Measurements from ENCODE around the gene NFE2L3.
"Not testable (repeated sequence)": the region's sequence is repeated elsewhere in the genome, so short reads cannot be mapped to it uniquely, and the experiment has no call there.

Gene NFE2L3

DNA sequence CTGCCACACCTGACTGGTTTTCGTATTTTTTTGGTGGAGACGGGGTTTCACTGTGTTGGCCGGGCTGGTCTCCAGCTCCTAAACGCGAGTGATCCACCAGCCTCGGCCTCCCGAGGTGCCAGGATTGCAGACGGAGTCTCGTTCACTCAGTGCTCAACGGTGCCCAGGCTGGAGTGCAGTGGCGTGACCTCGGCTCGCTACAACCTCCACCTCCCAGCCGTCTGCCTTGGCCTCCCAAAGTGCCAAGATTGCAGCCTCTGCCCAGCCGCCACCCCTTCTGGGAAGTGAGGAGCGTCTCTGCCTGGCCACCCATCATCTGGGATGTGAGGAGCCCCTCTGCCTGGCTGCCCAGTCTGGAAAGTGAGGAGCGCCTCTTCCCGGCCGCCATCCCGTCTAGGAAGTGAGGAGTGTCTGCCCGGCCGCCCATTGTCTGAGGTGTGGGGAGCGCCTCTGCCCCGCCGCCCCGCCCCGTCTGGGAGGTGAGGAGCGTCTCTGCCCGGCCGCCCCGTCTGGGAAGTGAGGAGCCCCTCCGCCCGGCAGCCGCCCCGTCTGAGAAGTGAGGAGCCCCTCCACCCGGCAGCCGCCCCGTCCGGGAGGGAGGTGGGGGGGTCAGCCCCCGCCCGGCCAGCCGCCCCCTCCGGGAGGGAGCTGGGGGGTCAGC is 4.2 kb upstream of the NFE2L3 start:
- not testable (repeated sequence) for DNase-seq (ENCODE audit: low read depth in 2 of 2)

DNA sequence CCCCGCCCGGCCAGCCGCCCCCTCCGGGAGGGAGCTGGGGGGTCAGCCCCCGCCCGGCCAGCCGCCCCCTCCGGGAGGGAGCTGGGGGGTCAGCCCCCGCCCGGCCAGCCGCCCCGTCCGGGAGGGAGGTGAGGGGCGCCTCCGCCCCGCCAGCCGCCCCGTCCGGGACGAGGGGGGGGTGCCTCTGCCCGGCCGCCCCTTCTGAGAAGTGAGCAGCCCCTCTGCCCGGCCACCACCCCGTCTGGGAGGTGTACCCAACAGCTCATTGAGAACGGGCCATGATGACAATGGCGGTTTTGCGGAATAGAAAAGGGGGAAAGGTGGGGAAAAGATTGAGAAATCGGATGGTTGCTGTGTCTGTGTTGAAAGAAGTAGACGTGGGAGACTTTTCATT is 3.7 kb upstream of the NFE2L3 start:
- DNase-seq (ENCODE audit: low read depth in 2 of 2), result not testable (repeated sequence)

DNA sequence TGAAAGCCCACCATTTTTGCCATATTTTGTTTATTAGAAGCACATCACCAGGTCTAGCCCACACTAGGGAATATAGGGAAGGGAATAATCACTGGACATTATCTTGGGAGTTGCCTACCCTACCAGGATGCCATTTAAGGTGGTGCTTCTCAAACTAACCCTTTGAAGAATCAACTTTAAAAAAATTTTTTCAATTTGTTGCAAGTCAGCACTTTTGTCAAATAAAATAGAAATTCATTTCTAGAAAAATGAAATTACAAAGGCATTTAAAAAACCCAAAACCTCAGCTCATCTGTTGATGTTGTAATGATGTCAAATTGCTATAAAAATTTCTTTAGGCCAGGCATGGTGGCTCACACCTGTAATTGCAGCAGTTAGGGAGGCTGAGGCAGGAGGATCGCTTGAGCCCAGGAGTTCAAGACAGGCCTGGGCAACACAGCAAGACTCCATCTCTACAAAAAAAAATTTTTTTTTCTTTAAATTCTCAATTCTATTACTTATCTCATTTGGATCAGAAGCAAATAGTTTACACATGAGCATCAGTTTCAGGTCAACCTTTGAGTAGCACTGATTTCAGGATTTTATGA is 2.5 kb upstream of the NFE2L3 start:
- DNase-seq (ENCODE audit: low read depth in 2 of 2), result no peak

DNA sequence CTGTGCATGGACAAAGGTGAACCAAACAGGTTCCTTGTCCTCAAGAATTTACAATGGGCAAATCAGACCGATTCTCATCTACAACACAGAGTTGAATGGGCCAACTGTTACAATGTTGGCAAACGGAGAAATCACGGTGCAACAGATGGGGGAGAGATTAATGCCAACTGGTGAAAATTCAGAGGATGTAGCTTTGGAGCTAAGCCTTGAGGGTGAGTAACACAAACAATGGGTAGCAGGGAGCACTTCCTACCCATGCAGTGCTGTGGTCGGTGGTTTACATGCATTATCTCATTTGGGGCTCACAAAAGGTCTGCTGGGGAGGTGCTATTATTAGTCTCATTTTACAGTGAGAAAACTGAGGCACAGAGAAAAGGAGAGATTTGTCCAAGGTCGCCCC is 902 bp upstream of the NFE2L3 start:
- DNase-seq (ENCODE audit: low read depth in 2 of 2), result no peak

DNA sequence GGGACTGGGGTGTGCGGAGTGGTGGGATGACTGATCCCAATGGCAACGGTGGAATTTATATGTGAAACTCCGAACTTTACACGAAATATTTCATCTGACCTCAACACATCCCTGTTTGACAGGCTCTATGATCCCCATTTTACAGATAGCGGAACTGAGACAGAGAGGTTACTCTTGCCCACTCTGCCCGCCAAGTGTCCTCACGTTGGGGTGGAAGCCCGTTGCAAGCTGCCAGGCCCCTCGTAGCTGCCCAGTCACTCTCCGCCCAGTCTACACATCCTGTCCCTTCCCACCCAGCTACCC is 397 bp upstream of the NFE2L3 start:
- DNase-seq (ENCODE audit: low read depth in 2 of 2), result no peak

DNA sequence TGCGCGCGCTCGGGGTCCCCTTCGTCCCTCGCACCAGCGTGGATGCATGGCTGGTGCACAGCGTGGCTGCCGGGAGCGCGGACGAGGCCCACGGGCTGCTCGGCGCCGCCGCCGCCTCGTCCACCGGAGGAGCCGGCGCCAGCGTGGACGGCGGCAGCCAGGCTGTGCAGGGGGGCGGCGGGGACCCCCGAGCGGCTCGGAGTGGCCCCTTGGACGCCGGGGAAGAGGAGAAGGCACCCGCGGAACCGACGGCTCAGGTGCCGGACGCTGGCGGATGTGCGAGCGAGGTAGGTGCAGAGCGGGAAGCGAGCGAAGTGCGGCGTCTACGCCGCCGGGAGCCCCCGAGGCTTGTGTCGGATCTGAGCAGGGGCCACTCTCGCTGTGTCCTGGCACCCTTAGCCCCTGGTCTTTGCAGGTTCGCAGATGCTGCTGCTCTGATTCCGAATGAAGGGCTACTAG is 813 bp downstream of the NFE2L3 start:
- DNase-seq (ENCODE audit: low read depth in 2 of 2), result not testable (repeated sequence)

DNA sequence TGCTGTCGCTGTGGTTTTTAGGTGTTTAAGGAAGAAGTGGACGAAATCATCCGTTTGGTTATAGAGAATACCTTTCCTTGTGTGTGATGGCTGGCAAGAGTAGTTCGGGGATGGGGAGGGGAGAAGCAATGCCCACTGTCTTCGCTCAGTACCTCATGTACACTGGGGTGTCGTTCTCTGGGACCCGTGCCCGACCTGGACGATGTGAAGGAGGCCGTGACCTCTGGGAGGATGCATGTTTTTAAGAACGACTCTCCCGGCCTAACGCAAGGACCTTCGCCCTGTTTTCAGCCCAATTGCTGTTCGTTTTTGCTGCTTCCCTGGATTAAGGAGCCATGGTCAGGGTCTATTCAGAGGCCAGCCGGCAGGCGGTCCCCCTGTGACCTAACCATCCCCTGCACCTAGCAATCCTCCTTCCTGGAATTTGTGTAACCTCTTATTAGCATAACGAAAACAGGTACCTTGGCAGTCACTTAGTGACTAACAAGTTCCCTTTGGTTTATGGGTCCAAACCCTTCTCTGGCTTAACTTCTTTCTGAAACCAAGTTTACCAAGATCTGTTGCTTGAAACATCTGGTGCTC is 1.3 kb downstream of the NFE2L3 start:
- no peak for DNase-seq (ENCODE audit: low read depth in 2 of 2)

DNA sequence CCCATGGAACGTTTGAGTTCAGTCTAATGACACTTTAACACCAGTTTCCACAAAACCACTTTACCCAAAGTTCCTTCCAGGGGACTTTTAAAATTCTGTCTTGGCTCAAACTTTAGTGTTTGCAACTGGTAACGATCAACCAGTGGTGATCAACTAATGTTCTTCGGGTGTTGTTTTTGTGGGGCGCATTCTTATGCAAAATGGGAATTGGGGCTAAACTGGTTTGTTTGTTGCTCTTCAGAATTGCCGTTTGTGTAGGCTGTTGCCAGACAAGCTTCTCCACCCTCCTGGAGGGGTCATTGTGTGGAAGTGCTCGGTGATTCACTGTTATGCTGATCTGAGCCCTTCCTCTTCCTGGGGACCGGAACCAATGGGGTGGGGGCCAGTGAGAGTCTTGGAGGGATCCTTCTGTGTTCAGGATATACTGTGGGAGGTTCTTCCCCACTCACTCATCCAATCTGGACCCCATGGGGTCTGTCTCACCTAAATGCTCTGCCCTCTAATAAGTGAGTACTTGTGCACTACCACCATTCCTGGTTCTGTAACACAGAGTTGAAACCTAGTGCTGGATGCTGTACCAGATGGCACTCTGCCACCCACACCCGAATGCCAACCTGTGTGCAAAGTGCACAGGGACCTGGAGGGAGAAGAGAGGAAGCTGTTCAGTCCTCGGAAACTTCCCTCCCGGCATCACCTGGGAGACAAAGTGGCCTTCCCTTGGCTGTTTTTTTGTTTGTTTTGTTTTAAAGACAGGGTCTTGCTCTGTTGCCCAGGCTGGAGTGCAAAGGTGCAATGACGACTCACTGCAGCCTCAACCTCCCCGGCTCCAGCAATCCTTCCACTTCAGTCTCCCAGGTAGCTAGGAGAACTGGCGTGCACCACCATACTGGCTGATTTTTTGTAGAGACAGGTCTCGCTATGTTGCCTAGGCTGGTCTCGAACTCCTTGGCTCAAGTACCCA is 2.1 kb downstream of the NFE2L3 start:
- no peak for DNase-seq (ENCODE audit: low read depth in 2 of 2)

DNA sequence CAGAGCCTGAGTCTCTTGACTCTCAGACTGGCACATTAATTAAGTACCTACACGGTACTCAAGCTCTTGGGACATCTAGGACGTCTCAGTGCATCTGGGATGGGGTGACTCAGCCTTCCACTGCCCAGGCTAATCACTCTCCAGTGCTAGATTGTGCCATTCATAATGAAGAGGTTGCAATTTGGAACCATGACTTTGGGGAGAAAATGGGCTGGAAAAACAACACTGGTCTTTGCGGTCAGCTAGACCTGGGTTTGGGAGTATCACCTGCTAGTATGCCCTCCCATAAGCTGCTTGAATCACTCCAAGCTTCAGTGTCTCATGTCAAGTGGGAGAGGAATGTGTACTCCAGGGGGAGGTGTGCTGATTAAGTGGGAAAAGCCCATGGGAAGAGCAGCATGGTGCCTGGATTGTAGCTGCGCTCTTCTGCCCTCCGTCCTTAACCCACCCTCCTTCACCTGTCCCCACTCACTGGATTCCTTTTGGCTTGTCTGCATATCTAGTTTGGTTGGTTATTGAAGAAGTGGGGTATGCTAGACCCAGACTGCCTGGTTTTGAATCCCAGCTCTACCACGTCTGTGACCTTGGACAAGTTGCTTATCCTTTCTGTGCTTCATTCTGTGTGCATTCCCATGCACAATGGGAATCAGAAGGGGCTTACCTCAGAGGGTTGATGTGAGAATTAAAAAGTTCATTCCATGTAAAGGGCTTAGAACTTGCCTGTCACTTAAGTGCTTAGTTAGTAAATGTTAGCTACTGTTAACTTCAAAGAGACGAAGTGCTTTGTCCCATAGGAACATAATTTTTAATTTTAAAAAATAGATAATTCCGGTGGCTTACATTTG is 3.8 kb downstream of the NFE2L3 start:
- DNase-seq (ENCODE audit: low read depth in 2 of 2), result no peak

DNA sequence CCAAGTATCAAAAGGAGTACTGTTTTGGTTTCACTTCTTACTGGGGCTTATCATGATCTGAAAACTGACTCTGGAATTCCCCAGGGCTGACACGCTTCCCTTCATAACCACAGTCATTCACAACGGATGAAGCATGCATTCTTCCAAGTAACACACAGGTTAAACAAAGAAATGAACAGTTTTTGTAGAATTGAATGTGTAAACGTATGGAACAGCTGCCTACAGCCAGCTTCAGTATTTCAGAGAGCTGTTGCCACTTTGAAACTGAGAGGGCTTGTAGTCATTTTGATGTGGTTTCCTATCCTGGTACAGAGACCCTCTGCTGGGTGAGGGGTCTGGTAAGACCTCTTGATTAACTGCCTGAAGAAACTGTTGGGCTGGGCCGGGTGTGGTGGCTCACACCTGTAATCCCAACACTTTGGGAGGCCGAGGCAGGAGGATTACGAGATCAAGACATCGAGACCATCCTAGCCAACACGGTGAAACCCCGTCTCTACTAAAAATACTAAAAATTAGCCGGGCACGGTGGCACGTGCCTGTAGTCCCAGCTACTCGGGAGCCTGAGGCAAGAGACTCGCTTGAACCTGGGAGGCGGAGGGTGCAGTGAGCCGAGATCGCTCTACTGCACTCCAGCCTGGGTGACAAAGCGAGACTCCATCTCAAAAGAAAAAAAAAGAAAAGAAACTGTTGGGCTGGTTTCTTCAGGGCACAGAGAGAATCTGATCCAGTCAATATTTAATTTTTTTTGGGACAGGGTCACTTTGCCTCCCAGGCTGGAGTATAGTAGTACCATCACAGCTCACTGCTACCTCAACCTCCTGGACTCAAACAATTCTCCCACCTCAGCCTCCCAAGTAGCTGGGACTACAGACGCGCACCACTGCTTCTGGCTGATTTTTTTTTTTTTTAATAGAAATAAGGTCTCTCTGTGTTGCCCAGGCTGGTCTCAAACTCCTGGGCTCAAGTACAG is 4.7 kb downstream of the NFE2L3 start:
- DNase-seq (ENCODE audit: low read depth in 2 of 2), result peak in 1 of 2 donors; percentile 38

DNA sequence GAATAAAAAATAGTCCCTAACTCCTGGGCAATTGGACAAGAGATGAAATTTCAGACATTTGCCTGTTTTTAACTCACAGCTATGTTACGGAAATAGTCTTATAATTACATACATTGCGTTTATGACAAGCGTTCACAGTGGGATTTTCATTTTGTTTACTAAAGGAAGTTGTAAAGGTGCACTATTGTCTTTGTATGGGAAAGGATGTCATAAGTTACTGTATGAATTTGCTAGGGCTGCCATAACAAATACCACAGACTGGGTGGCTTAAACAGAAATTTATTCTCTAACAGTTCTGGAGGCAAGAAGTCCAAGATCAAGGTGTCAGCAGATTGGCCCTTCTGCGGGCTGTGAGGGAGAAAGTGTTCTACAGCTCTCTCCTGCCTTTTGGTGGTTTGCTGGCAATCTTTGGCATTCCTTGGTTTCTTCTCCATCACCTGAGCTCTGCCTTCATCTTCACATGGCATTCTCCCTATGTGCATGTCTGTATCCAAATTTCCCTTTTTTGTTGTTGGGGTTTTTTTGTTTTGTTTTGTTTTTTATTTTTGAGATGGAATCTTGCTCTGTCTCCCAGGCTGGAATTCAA is 5.6 kb downstream of the NFE2L3 start:
- DNase-seq (ENCODE audit: low read depth in 2 of 2), result no peak

DNA sequence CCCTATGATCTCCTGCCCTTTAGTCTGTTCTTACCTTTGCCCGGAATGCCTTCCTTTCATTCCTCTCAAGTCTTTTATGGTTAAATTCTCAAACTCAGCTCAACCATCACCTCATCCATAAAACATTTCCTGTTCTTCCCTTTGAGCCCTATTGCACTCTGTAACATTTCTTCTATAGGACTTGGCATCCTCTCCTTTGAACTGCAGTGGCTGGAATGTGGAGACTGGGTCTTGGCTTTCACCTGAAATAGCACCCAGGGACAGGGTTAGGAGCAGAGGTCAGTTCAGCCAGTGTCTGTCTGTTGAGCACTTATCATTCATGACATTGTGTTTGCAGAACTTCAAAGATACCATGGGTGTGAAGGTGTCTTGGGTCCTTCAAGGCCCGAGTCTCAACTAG is 7.2 kb downstream of the NFE2L3 start:
- DNase-seq (ENCODE audit: low read depth in 2 of 2), result no peak

DNA sequence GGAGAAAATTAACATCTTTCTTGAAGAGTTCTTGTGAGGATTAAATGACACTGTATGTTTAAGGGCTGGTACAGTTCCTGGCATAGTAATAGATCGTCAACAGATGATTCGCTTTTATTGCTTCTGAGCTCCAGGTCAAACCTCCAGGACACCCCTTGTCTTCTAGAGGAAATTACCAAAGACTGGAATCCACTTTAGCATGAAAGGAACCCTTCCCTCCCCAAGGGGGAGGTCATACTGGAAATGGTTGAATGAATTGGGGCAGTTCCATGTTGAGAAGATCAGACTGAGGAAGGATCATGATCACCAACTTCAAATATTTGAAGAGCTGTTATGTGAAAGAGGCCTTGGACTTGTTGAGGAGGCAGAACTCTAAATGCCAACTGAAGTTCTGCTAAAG is 8.9 kb downstream of the NFE2L3 start:
- no peak for DNase-seq (ENCODE audit: low read depth in 2 of 2)

DNA sequence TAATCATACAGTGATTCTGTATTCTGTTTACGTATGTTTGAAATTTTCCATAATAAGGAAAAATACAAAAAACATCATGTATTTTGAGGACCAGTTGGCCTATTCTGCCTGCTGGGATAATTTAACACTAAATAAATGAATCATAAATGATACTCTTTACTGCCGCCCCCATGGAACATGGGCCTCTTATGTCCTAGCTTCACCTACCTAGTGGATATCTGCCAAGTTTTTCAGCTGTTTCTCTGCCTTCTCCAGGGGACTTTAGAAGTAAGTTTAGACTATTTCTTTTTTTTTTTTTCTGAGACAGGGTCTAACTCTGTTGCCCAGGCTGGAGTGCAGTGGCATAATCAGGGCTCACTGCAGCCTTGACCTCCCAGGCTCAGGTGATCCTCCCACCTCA is 10.4 kb downstream of the NFE2L3 start:
- no peak for DNase-seq (ENCODE audit: low read depth in 2 of 2)

DNA sequence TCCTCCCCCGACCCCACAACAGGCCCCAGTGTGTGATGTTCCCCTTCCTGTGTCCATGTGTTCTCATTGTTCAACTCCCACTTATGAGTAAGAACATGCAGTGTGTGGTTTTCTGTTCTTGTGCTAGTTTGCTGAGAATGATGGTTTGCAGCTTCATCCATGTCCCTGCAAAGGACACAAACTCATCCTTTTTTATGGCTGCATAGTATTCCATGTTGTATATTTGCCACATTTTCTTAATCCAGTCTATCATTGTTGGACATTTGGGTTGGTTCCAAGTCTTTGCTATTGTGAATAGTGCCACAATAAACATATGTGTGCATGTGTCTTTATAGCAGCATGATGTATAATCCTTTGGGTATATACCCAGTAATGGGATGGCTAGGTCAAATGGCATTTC is 11.8 kb downstream of the NFE2L3 start:
- DNase-seq (ENCODE audit: low read depth in 2 of 2), result not testable (repeated sequence)

DNA sequence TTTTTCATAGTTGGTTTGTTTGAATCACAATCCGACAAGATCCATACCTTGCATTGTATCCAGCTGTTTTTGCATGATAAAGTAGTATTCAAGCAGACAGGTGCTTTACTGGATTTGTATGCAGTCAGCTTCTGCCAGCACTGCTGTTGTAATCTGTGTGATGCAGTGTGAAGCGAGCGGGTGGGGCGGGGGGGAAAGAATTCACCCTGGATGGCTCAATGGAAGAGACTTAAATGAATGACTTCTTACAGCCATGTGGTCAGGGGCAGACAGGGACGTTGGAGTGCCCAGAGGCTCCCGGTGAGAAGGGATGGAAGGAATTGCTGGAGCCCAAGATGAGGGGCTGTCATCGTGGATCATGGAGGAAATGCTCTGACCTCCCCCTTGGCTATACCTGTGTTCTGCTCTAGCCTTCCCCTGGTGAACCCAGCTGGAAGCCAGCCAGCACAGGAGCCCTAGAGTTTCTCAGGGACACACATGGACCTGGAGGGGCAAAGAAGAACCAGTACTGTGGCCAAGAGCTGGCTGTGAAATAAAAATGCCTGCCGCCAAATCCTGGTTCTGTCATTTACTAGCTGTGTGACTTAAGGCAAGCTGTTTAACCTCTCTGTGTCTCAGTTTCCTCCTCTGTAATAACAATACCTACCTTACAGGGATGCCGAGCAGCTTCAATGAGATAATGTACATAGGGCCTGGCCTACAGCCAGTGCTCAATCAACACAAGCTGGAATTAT is 14.1 kb downstream of the NFE2L3 start:
- no peak for DNase-seq (ENCODE audit: low read depth in 2 of 2)

DNA sequence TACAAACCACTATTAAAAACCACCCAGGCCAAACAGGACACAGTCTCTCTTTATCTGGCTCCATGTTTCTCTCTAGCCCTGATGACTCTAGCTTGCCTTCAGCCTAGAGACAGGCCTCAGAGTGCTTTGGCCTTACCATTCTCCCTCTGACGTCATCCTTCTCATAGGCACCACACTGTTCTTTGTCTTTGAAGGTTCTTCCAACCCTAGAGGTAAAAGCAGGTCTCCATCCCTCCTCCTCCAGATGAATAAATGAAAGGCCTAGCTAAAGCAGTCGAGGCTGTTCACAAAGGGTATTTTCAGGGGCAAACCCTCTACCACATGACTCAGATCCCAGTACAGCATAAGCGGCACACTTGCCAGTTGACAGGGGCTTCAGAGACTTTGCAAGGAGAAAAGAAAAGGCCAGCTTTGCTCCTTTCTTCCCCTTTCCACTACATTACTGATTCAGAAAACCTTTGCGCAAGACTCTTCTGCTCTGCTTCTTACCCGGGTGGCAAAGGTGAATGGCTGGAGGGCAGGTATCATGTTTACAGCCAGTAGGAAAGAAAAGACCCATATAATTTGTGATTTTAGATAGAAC is 14.8 kb downstream of the NFE2L3 start:
- DNase-seq (ENCODE audit: low read depth in 2 of 2), result no peak

DNA sequence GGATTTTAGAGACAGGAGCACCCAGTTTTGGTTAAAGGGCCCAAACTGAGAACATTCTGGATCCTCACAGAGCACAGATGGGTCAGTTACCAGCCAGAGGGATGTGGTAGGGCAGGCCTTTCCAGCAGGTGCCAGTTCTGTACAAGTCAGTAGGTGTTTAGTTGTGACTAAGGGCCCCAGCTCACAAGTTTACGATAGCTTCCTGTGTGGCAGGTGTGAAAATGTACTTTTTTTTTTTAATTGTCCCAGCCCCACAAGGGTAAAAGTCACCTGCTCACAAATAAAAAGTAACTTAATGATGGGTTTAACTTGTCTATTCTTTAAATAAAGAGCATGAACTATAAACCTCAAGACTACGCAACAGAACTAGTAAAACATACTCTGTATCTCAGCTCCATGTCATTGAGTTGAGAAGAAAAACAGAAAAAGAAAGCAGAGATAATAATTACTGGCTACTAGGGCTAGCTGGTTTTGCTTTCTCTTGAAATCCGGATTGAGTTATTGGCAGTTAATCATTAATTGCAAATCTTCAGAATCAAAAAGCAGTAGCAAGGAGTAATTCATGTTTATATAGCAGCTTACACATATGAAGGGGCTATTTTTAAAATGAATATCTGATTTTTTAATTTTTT is 15.4 kb downstream of the NFE2L3 start:
- no peak for DNase-seq (ENCODE audit: low read depth in 2 of 2)
